ENCODE results near the gene MAP2K7.

Gene MAP2K7

DNA sequence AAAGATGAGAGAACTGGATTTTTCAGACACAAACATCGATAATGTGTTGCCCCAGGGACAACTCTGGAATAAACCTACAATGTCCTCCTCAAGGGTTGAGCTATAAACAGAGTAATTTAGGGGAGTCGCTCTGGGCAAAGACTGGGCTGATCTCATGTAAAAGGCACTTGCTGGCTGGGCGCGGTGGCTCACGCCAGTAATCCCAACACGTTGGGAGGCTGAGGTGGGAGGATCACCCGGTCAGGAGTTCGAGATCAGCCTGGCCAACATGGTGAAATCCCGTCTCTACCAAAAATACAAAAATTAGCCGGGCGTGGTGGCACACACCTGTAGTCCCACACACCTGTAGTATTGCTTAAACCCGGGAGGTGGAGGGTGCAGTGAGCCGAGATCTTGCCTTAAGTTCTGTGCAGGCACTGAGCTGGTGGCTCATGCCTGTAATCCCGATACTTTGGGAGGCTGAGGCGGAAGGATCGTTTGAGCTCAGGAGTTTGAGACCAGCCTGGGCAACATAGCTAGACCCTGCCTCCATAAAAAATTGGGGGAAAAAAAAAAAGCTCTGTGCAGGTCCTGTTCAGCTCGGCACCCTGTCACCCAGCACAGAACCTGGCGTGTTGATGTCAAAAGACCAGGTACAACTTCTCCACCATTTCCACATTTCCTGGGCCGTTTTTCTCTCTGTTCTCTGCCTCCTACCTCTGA lies 38.4 kb downstream of the MAP2K7 start:
- H3K27ac ChIP-seq = peak overlapping the region; percentile 95
- TF ChIP-seq, protein P1, sequence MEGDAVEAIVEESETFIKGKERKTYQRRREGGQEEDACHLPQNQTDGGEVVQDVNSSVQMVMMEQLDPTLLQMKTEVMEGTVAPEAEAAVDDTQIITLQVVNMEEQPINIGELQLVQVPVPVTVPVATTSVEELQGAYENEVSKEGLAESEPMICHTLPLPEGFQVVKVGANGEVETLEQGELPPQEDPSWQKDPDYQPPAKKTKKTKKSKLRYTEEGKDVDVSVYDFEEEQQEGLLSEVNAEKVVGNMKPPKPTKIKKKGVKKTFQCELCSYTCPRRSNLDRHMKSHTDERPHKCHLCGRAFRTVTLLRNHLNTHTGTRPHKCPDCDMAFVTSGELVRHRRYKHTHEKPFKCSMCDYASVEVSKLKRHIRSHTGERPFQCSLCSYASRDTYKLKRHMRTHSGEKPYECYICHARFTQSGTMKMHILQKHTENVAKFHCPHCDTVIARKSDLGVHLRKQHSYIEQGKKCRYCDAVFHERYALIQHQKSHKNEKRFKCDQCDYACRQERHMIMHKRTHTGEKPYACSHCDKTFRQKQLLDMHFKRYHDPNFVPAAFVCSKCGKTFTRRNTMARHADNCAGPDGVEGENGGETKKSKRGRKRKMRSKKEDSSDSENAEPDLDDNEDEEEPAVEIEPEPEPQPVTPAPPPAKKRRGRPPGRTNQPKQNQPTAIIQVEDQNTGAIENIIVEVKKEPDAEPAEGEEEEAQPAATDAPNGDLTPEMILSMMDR (conservative IDR thresholded peaks at IDR 0.05) = no peak
- TF ChIP-seq ZFX (IDR thresholded peaks at IDR 0.05) = no peak

DNA sequence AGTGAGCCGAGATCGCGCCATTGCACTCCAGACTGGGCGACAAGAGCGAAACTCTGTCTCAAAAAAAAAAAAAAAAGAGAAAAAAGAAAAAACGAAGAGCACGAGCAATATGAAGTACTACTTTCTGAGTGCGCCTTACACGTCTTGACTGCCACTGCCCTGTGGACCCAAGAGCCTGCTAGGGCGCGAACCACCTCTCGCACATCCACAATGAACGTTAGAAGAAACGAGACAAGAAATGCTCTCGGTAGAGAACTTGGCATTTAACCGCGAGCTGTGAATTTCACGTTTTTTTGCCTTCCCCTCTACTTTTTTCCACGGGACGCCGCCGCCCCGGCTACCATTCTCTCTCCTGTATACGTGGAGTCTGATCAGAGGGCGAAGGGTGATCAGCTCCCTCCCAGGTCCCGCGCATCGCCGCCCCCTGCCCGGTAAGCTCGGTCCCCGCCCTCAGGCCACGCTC lies 39.3 kb downstream of the MAP2K7 start:
- TF ChIP-seq, protein P1 (conservative IDR thresholded peaks at IDR 0.05) = no peak
- H3K27ac ChIP-seq = peak overlapping the region; percentile 95

DNA sequence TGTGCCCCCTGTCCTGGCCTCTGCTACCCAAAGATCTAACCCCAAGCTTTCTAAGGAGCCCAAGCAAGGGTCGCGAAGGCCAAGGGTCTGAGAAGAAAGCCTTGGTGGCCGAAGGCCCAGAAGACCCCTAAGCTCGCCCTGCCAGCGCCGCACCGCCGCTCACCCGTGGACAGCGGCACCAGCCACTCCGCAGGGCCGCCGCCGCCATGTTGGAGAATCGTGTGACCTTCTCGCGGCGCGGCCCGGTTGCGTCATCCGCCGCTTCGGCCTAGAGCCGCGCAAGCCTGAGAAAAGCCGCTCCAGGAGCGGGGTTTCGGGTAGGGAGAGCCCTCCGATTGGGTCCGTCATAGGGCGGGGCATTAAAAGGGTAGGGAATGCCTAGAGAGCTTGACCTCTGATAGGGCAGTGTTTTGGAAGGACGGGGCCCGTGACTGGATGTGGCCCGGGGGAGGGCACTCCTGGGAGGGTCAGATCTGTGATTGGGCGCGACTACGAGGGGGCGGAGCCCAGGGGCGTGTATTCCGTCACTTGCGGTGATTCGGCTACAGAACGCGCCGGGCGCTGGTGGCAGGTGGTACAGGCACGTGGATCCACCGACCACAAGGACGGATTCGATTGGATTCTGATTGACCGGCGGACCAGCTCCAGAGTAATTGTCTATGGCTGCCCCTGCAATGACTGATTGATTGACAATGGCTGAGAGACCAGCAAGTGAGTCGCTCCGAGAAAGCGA lies 39.9 kb downstream of the MAP2K7 start, which contains the start of gene TIMM44:
Gene TIMM44, minus strand, starts transcription at position 223 of the 733 bp plus-strand sequence. Its CDS starts 15 bp downstream, at position 208.
- peak within 1 kb of the TSS; percentile 95 for H3K27ac ChIP-seq
- TF ChIP-seq ZFX (IDR thresholded peaks at IDR 0.05) = peak; percentile 54; the same call in 1 of the 2 replicates
- TF ChIP-seq, protein P1 (conservative IDR thresholded peaks at IDR 0.05) = no peak

DNA sequence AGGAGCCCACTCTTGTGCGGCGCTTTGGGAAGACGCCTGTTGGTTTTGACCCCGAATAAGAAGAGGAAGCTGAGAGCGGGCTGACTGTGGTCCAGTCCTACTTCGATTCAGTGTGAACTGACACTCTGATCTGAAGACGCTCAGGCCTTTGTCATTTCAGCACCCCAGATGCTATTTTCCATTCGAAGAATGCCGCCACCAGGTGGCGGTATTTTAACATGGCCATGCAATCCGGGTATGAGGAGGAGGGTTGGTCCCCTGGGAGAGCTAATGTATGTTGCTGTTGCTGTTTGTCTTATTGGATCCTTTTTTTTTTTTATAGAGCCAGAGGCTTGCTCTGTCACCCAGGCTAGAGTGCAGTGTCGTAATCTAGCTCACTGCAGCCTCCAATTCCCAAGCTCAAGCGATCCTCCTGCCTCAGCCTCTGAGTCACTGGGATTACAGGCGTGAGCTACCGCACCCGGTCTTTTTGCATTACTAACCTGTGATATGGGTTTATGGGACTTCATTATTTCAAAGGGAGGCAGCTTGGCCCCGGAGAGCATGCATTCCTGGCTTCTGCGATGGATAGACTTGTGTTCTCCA lies 40.6 kb downstream of the MAP2K7 start:
- TF ChIP-seq, protein P1 (conservative IDR thresholded peaks at IDR 0.05) = peak; percentile 94
- TF ChIP-seq ZFX (IDR thresholded peaks at IDR 0.05) = no peak
- H3K27ac ChIP-seq = peak overlapping the region; percentile 95

DNA sequence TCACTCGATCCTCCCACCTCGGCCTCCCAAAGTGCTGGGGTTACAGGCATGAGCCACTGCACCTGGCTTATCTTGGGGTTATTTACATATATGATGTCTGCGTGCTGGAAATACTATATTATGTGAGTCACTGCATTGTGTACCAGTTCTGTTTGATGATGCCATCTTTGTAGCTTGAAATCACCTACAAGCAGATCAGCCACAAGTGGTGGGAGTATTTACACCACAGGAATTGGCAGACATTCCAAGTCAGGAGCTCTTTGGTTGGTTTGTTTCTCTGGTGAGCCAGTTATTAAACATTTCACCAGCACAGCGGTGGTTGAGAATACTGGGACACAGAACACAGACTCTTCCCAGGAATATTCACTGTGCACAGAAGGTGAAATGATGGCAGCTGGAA lies 44.3 kb downstream of the MAP2K7 start:
- TF ChIP-seq, protein P1 (conservative IDR thresholded peaks at IDR 0.05) = no peak
- no peak for TF ChIP-seq ZFX (IDR thresholded peaks at IDR 0.05)
- H3K27ac ChIP-seq = no peak overlapping the region

DNA sequence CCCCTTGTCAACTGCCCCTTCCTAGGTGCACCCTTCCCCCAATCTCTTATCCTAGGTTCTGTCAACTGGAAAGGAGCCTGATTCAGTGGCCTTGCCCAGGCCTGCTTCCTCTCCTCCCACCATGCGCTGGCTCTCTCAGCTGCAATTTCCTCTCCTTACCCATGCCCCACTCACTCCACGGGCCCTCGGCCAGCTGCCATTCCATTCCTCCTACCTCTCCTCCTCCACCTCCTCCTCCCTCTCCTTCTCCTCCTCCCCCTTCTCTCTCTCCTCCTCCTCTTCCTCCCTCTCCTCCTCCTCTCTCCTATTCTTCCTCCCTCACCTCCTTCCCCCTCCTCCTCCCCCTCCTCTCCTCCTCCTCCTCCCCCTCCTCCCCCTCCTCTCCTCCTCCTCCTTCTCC lies 49.4 kb downstream of the MAP2K7 start:
- H3K27ac ChIP-seq = no peak overlapping the region

More for the DNA sequence above, 49.4 kb downstream of the MAP2K7 start:
- TF ChIP-seq, protein P1 (conservative IDR thresholded peaks at IDR 0.05) = no peak
- no peak for TF ChIP-seq ZFX (IDR thresholded peaks at IDR 0.05)
